ENCODE measurements around the gene RGCC.

DNA sequence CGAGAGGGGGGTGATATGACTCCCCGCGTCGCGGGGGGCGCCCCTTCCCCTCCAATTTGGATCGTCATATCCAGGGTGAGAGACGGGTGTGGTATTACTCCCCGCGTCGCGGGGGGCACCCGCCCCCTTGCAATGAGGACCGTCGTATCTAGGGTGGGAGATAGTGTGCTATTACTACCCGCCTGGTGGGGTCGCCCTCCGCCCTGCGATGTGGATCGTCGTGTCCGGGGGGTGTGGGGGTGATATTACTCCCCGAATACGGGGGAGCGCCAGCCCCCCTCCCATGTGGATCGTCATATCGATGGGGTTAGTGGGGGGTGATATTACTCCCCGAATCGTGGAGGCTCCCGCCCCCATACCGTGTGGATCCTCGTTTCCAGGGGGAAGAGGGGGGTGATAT, 29.2 kb upstream of the RGCC start:
- TF ChIP-seq, protein P1, sequence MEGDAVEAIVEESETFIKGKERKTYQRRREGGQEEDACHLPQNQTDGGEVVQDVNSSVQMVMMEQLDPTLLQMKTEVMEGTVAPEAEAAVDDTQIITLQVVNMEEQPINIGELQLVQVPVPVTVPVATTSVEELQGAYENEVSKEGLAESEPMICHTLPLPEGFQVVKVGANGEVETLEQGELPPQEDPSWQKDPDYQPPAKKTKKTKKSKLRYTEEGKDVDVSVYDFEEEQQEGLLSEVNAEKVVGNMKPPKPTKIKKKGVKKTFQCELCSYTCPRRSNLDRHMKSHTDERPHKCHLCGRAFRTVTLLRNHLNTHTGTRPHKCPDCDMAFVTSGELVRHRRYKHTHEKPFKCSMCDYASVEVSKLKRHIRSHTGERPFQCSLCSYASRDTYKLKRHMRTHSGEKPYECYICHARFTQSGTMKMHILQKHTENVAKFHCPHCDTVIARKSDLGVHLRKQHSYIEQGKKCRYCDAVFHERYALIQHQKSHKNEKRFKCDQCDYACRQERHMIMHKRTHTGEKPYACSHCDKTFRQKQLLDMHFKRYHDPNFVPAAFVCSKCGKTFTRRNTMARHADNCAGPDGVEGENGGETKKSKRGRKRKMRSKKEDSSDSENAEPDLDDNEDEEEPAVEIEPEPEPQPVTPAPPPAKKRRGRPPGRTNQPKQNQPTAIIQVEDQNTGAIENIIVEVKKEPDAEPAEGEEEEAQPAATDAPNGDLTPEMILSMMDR (IDR thresholded peaks at IDR 0.05): peak in 1 of 6 experiments; percentile 19
- no peak for TF ChIP-seq POLR2A (IDR thresholded peaks at IDR 0.05)

Measured in Peyer's patch (tissue), 4 donors.